ENCODE data around the gene DDAH2.

- TF ChIP-seq CTCF (IDR thresholded peaks at IDR 0.05), result no peak
- no peak for TF ChIP-seq ZFX (IDR thresholded peaks at IDR 0.05; ENCODE audit: borderline replicate concordance)
Measured at GRCh38 chr6:31761343-31761742, 32.2 kb upstream of the DDAH2 start.

Measured in 22Rv1 (cell line).